ENCODE measurements around the gene ANKRD33. TPM values are rescaled to one million over a fixed set of nuclear protein-coding genes. Genes with fewer than 3 reads are reported as not detected.

The ANKRD33 gene
- polyA plus RNA-seq, 1 of the 3 experiments (the other 2 are of a cell fraction): not detected

DNA sequence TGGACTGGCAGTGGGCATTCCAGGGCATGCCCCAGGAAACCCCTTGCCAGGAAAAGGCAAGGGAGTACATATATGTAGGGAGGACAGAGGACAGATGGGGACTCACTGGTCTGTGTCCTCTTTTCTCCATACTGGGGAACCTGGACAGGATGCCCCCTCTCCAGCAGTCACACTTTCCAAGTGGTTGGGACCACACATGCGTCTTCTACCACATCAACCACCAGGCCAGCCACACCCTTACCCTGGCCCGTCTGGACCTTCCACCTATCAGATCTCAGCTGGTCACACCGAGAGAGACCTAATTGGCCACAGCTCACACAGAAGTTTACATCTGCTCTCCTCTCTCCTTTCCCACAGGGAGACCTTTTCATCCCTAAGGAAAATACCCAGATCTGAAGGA lies 8.3 kb downstream of the ANKRD33 start:
- H3K27me3 ChIP-seq (ENCODE audit: insufficient read depth): no peaks in the 10 kb centered on the region
- no peaks in the 10 kb centered on the region for H3K9me2 ChIP-seq
- H3K4me1 ChIP-seq (ENCODE audit: control insufficient read depth in 1 of 2, insufficient read depth in 2 of 2, low read depth in 1 of 2, low read length in 1 of 2): peaks cover 0 to 9% of the 10 kb centered on the region in 2 experiments; a peak in 1 of 4 replicates
- H4K20me1 ChIP-seq (ENCODE audit: insufficient read depth): no peaks in the 10 kb centered on the region
- ChIA-PET POLR2A (no interaction called here), CTCF (interaction anchor here (0.8 to 11.9 kb wide), 14 partner anchors 9 to 126 kb away, joined by 3 to 141 read pairs (median 13); no protein-coding TSS in a partner anchor)
- DNase-seq: peak; percentile 10
- H3F3A ChIP-seq (replicated peaks; ENCODE audit: insufficient read depth): no peaks in the 10 kb centered on the region
- TF ChIP-seq TCF12 (IDR thresholded peaks at IDR 0.05) (no peak), JUND (IDR thresholded peaks at IDR 0.05) (no peak), NRF1 (IDR thresholded peaks at IDR 0.05; ENCODE audit: low read depth, low read length) (no peak), NFIC (IDR thresholded peaks at IDR 0.05; ENCODE audit: borderline replicate concordance) (no peak), TAF1 (IDR thresholded peaks at IDR 0.05; ENCODE audit: borderline replicate concordance, low read depth, low read length) (no peak), REST (IDR thresholded peaks at IDR 0.05; ENCODE audit: low read depth, low read length) (no peak), SMC3 (IDR thresholded peaks at IDR 0.05; ENCODE audit: low read depth, low read length) (no peak)
- TF ChIP-seq, protein P1, sequence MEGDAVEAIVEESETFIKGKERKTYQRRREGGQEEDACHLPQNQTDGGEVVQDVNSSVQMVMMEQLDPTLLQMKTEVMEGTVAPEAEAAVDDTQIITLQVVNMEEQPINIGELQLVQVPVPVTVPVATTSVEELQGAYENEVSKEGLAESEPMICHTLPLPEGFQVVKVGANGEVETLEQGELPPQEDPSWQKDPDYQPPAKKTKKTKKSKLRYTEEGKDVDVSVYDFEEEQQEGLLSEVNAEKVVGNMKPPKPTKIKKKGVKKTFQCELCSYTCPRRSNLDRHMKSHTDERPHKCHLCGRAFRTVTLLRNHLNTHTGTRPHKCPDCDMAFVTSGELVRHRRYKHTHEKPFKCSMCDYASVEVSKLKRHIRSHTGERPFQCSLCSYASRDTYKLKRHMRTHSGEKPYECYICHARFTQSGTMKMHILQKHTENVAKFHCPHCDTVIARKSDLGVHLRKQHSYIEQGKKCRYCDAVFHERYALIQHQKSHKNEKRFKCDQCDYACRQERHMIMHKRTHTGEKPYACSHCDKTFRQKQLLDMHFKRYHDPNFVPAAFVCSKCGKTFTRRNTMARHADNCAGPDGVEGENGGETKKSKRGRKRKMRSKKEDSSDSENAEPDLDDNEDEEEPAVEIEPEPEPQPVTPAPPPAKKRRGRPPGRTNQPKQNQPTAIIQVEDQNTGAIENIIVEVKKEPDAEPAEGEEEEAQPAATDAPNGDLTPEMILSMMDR (IDR thresholded peaks at IDR 0.05): no peak
- TF ChIP-seq, protein P2, sequence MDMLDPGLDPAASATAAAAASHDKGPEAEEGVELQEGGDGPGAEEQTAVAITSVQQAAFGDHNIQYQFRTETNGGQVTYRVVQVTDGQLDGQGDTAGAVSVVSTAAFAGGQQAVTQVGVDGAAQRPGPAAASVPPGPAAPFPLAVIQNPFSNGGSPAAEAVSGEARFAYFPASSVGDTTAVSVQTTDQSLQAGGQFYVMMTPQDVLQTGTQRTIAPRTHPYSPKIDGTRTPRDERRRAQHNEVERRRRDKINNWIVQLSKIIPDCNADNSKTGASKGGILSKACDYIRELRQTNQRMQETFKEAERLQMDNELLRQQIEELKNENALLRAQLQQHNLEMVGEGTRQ (IDR thresholded peaks at IDR 0.05; ENCODE audit: borderline replicate concordance, low read depth, low read length): no peak
- TF ChIP-seq, protein P3, sequence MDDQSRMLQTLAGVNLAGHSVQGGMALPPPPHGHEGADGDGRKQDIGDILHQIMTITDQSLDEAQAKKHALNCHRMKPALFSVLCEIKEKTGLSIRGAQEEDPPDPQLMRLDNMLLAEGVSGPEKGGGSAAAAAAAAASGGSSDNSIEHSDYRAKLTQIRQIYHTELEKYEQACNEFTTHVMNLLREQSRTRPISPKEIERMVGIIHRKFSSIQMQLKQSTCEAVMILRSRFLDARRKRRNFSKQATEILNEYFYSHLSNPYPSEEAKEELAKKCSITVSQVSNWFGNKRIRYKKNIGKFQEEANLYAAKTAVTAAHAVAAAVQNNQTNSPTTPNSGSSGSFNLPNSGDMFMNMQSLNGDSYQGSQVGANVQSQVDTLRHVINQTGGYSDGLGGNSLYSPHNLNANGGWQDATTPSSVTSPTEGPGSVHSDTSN (IDR thresholded peaks at IDR 0.05): no peak
- TF ChIP-seq, protein P4, sequence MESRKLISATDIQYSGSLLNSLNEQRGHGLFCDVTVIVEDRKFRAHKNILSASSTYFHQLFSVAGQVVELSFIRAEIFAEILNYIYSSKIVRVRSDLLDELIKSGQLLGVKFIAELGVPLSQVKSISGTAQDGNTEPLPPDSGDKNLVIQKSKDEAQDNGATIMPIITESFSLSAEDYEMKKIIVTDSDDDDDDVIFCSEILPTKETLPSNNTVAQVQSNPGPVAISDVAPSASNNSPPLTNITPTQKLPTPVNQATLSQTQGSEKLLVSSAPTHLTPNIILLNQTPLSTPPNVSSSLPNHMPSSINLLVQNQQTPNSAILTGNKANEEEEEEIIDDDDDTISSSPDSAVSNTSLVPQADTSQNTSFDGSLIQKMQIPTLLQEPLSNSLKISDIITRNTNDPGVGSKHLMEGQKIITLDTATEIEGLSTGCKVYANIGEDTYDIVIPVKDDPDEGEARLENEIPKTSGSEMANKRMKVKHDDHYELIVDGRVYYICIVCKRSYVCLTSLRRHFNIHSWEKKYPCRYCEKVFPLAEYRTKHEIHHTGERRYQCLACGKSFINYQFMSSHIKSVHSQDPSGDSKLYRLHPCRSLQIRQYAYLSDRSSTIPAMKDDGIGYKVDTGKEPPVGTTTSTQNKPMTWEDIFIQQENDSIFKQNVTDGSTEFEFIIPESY (IDR thresholded peaks at IDR 0.05; ENCODE audit: borderline replicate concordance, low read depth): no peak
- no peaks in the 10 kb centered on the region for H3K36me3 ChIP-seq (replicated peaks in 1 of 2; ENCODE audit: control insufficient read depth in 1 of 2, insufficient read depth in 2 of 2, low read length in 1 of 2)
- H3K79me2 ChIP-seq (ENCODE audit: insufficient read depth): no peaks in the 10 kb centered on the region
- H3K9me3 ChIP-seq: no peaks in the 10 kb centered on the region
- H3K4me2 ChIP-seq: no peak overlapping the region
- 83% methylated on average over 3 of the region's 3 CpGs for WGBS (ENCODE audit: low lambda C conversion rate)
- no peak overlapping the region for H2AFZ ChIP-seq (ENCODE audit: low read depth)
- no peak overlapping the region for H3K4me3 ChIP-seq (ENCODE audit: low read depth in 2 of 2, low read length in 1 of 2)
- no peak overlapping the region for H3K9ac ChIP-seq
- no peak overlapping the region for H3K27ac ChIP-seq (ENCODE audit: low read depth in 2 of 2, low read length in 1 of 2)

All from SK-N-SH (cell line).